G401 (cell line): ENCODE results near the gene IZUMO2. TPM values are rescaled to one million over a fixed set of nuclear protein-coding genes. Genes with fewer than 3 reads are reported as not detected.

Experiments
- DNase-seq: peaks from one replicate; pipeline ENCODE4 v3.0.0-alpha.2; 2015; ENCODE audit warnings: low spot score
- in situ Hi-C: cut with HindIII; loops from 2 replicates; pipeline ENCODE4 v1.10.0; 2016; ENCODE audit warnings: low sequenced_read_pairs, mixed read lengths
- total RNA-seq: library from RNA; depleted of rRNA; stranded (reverse); fragments of >200 nt; shearing (Covaris generic); gene quantifications from 2 replicates; pipeline ENCODE4 v1.2.3, GENCODE V29; 2014

Gene IZUMO2
- total RNA-seq, 1 experiment from 2014 or later = not detected

DNA sequence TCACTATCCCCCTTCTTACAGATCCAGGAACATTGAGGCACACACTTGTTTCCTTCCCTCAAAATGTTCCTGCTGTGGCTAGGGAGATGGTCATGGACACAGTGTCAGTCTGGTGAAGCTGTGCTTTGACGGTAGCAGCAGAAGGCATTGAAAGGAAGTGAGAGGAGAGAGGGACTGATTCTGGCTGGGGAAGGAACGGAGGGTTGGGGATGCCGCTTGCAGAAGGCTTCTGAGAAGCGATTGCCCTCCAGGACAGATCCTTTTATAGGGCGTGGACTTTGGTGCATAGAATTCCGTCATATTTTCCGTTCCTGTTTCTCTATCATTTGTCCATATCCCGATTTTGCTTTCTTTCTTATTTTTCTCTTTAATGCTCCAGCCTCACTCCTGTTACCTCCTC, 26.2 kb upstream of the IZUMO2 start:
- in situ Hi-C loops = no loop called here
- no peak for DNase-seq

DNA sequence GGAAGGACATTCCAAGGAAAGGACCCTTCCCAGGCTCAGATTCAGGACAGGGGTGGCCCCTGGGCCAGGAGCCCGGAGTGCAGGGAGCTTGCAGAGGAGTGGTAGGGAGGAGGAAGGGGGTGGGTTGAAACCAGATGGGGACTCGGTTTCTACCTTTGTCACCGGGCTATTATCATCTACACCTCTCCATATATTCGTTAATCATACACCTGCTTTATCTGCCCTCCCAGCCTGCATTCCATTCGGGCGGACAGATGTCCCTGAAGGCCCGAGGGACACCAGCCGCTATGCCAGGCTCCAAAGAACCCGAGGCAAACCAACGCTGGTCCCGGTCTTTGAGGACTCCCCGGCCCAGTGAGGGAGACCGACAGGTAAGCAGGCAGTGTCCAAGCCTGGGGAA, 24.9 kb upstream of the IZUMO2 start:
- in situ Hi-C loops = no loop called here
- no peak for DNase-seq

GRCh38 chr19:50184196-50184595, 21.1 kb upstream of the IZUMO2 start:
- in situ Hi-C loops = no loop called here

GRCh38 chr19:50181121-50181520, 18.0 kb upstream of the IZUMO2 start:
- in situ Hi-C loops = no loop called here

More at GRCh38 chr19:50184196-50184595, 21.1 kb upstream of the IZUMO2 start:
- no peak for DNase-seq

DNA sequence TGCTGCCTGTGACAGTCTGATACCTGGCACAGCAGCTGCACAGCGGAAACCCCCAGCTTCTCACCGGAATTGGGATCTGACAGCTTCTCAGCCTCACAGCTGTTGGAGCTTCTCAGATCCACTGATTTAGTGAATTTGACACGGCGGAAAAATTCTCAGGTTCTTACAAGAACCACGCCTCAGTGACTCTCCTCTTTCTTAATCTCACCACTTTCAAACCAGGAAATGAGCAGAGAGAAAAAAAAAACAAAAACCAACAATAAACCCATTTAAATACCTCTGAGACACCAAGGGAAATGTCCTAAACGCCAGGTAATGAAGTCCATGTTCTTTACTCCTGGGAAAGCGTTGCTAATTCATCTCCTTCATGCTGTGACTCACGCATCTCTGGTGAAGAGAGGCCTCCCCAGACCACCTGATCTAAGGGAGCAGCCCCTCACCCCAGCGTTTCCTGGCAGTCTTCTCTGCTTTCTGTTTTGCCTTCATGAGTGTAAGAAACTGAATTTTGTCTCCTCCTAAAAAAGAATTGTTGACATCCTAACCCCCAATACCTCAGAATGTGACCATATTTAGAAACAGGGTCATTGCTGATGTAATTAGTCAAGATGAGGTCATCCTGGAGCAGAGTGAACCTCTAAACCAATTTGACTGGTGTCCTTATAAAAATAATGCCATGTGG, 15.9 kb upstream of the IZUMO2 start:
- in situ Hi-C loops = no loop called here
- DNase-seq = no peak

More at GRCh38 chr19:50181121-50181520, 18.0 kb upstream of the IZUMO2 start:
- DNase-seq = no peak

DNA sequence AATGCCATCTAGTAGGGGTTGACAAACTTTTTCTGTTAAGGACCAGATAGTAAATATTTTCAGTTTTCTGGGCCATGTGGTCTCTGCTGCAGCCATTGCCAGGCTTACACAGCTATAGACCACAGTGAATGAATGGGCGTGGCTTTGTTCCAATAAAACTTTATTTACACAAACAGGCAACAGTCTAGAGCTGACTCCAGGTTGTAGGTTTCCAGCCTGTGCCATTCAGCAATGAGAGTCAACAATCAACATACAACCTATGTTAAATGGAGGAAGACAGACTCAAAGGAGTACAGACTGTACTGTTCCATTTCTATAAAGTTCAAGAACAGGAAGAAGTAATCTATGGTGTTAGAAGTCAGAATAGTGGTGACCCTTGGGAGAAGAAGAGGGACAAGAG, 15.2 kb upstream of the IZUMO2 start:
- DNase-seq = no peak
- in situ Hi-C loops = no loop called here

GRCh38 chr19:50176775-50177174, 13.7 kb upstream of the IZUMO2 start:
- in situ Hi-C loops = no loop called here
- no peak for DNase-seq

DNA sequence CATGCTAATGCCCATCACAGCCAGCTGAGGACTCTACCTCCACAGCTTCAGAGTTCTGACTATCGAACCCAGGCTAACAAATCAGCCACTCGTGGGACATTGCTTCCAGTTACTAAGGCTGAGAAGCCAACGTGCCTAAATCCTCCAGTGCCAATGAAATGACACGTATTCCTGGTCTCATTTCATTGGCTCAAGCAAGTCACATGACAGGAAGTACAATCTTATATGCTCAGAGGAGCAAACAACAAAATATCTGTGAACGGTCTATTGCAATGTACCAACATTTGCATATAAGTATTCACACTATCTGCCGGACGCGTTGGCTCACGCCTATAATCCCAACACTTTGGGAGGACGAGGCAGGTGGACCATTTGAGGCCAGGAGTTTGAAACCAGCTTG, 12.8 kb upstream of the IZUMO2 start:
- DNase-seq = no peak
- in situ Hi-C loops = no loop called here

GRCh38 chr19:50174100-50174793, 11.2 kb upstream of the IZUMO2 start:
- DNase-seq = no peak
- in situ Hi-C loops = no loop called here

DNA sequence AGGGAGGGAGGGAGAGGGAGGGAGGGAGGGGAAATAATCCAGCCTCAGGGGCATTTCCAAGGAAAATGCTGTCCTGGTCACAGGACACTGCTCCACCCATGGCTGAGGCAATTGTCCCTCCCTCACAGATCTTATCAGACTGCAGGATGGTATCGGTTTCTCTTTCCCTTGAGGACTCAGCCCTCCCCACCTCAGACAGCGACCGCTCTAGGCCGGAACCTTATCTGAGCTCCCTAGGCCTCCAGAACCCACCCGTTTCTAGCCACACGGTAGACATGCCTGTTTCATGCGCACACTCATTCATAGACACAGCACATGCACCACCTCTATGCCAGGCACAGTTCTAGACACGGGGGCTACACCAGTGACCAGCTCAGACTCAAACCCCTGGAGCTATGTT, 10.0 kb upstream of the IZUMO2 start:
- in situ Hi-C loops = no loop called here
- no peak for DNase-seq

GRCh38 chr19:50172726-50173125, 9.6 kb upstream of the IZUMO2 start:
- no peak for DNase-seq
- in situ Hi-C loops = no loop called here

DNA sequence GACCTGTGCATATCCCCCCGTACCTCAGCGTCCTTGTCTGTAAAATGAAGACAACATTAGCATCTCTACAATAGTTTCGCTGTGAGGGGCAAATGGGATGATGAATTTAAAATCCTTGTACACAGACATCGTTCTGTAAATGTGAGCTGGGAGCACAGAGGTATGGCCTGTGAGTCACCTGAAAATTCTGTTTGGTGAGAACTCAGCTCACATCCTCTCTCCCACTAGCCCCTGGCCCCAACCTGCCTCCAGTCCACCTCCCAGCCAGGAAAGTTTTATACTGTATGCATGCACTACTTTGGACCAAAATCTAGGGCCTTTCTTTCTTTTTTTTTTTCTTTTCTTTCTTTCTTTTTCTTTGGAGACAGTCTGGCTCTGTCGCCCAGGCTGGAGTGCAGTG, 8.7 kb upstream of the IZUMO2 start:
- in situ Hi-C loops = no loop called here
- no peak for DNase-seq

GRCh38 chr19:50167314-50167721, 4.2 kb upstream of the IZUMO2 start:
- no peak for DNase-seq
- in situ Hi-C loops = no loop called here

DNA sequence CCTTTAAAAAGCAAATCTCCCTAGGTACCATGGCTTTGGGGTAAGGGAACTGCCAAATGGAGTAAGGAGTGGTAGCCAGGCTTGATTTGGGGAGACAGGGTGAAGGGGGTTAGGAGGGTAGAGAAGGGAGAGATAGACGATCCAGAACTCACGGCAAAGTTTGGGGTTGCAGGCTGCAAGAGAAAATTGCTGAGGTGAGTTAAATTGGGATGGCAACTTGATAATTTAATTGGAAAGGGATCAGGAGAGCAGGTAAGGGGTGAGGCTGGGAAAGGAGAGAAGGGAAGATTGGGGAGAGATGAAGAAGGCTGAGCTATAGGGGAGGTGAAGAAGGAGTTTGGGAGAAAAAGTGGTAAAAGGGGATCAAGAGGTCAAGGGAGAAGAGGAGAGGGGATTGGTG, 4.0 kb downstream of the IZUMO2 start:
- in situ Hi-C loops = no loop called here
- no peak for DNase-seq

DNA sequence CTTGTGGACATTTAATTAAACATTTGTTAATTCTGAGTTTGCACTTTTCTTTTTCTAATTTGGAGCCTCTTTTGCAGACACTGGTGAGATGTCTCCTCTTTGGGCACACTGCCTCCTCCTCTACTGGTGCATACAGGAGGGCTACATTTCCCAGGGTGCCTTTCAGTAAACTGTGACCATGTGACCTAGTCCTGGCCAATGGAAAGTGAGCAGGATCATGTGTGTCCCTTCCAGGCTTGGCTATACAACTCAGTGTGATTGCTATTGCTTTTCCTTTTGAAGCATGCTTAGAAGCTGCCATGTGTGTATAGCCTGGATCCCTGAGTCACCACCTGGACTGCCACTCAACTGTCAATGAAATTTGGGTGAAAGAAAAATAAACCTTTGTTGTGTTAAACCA, 4.5 kb downstream of the IZUMO2 start:
- in situ Hi-C loops = no loop called here
- DNase-seq = no peak

DNA sequence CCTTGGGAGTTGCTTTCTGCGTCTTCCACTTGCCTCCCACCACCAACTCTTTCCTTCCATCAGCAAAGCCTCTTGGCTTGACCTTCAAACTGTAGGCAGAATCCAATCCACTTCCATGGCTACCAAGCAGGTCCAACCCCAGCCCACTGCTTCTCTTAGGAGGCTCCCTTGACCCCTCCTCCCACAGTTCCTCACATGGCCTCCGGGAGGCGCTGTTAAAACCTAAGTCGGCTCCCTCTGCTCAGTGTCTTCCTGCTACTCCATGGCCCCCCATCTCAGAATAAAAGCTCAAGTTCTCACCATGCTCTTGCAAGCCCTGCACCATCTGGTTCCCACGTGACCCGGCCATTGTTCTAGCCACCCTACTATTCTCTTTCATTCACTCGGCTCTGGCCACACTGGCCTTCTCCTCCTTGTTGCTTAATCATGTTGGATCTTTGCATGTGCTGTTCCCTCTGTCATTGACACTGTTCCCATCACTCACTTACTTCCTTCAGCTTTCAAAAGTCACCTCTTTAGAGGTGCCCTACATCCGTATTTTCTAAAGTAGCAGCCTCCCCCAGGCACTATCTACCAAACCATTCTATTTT, 7.5 kb downstream of the IZUMO2 start:
- no peak for DNase-seq

DNA sequence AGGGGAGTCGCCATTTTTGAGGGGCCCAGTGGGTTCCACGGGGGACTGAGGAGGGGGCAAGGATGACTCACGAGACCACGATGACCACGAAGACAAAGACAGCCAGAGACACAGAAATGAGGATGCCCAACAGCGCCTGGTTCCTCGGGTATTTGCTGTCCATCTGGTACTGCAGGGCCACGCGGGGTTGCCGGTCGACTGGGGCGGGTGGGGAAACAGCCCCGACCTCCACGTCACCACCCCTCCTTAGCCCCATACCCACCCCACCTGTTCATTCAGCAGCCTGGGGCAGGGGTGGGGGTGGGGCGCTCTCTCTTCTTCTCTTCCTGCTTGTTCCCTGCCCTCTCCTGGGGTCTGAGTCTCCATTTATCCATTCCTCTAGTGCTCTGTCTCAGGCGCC, 8.6 kb downstream of the IZUMO2 start:
- in situ Hi-C loops = no loop called here
- DNase-seq = no peak

More for the DNA sequence above, 7.5 kb downstream of the IZUMO2 start:
- in situ Hi-C loops = no loop called here

DNA sequence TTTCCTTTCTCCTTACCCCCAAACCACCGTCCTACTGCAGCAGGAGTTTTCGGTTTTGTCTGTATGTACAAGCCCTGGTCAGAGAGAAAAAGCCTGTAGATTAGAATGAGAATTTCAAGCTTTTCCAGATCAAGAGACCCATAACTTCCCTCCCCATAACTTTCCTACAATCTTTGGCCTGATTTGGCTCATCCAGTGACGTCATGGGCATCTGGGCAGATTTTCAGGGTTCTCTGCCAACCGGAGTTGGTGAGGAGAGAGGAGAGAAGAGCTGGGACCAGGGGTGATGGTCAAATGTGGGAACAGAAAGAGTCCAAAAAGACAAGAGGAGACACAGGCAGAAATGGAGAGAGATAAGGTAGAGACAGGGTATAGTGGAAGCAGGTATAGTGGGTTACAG, 10.5 kb downstream of the IZUMO2 start:
- in situ Hi-C loops = no loop called here
- no peak for DNase-seq

GRCh38 chr19:50148528-50148927, 14.6 kb downstream of the IZUMO2 start:
- in situ Hi-C loops = no loop called here

More at GRCh38 chr19:50148528-50148927, 14.6 kb downstream of the IZUMO2 start:
- DNase-seq = no peak
